ENCODE measurements around the gene ERBB4. TPM values are rescaled to one million over a fixed set of nuclear protein-coding genes. Genes with fewer than 3 reads are reported as not detected.

The ERBB4 gene
- total and polyA plus RNA-seq, 2 of the 8 experiments (the other 6 are each of a cell fraction or from before 2014, with no cell fraction given), result 0.34 to 1.3 TPM

GRCh38 chr2:212523756-212524155 is 14.8 kb downstream of the ERBB4 start:
- Histone ChIP-seq H3K14ac (ENCODE audit: insufficient read length) (no peak overlapping the region), H3K18ac (ENCODE audit: extremely low read depth, low read length) (no peak overlapping the region), H3K36me3 (ENCODE audit: control insufficient read depth in 2 of 4, insufficient read depth in 4 of 4, low read length in 3 of 4) (no peaks in the 10 kb centered on the region), H2BK5ac (ENCODE audit: low read depth, low read length) (no peak overlapping the region), H3K79me2 (ENCODE audit: control insufficient read depth in 1 of 2, insufficient read depth in 2 of 2, low read length in 2 of 2) (no peaks in the 10 kb centered on the region), H3K23me2 (ENCODE audit: low read depth, low read length) (no peaks in the 10 kb centered on the region), H3K4me1 (replicated peaks in 1 of 4; ENCODE audit: control insufficient read depth in 3 of 4, insufficient read depth in 4 of 4, low read length in 3 of 4) (no peaks in the 10 kb centered on the region), H3K4me3 (ENCODE audit: extremely low read depth in 1 of 4, insufficient read depth in 2 of 4, low read depth in 3 of 4, low read length in 4 of 4) (no peak overlapping the region), H2BK15ac (ENCODE audit: low read length) (no peak overlapping the region), H3K56ac (replicated peaks; ENCODE audit: insufficient read length, low read depth, low read length) (no peak overlapping the region), H3K9me3 (ENCODE audit: insufficient read depth in 2 of 2, low read depth in 1 of 2, low read length in 1 of 2) (no peaks in the 10 kb centered on the region), H3K27ac (ENCODE audit: low read depth, low read length) (no peak overlapping the region), H3K23ac (ENCODE audit: insufficient read length) (no peak overlapping the region), H2BK12ac (ENCODE audit: low read depth, low read length) (no peak overlapping the region), H2AK5ac (ENCODE audit: low read depth, low read length) (no peak overlapping the region), H4K5ac (ENCODE audit: insufficient read length, low read depth, low read length) (no peak overlapping the region), H4K8ac (ENCODE audit: extremely low read depth, insufficient read depth, low read length) (no peak overlapping the region), H2AFZ (ENCODE audit: low read length) (no peak overlapping the region), H3K9ac (replicated peaks in 1 of 4; ENCODE audit: extremely low read depth in 1 of 4, low read depth in 3 of 4, low read length in 3 of 4) (no peak overlapping the region), H3K27me3 (replicated peaks in 1 of 4; ENCODE audit: control insufficient read depth in 3 of 4, extremely low read depth in 1 of 4, insufficient read depth in 3 of 4, low read length in 3 of 4) (no peaks in the 10 kb centered on the region), H4K91ac (replicated peaks; ENCODE audit: insufficient read length, low read length) (no peak overlapping the region), H2BK20ac (ENCODE audit: low read length) (no peak overlapping the region), H2BK120ac (replicated peaks; ENCODE audit: low read depth, low read length) (no peak overlapping the region), H3K4me2 (ENCODE audit: insufficient read depth in 1 of 2, low read depth in 2 of 2, low read length in 2 of 2) (no peak overlapping the region), H3K79me1 (ENCODE audit: low read depth, low read length) (no peaks in the 10 kb centered on the region), H3K4ac (replicated peaks; ENCODE audit: insufficient read length, low read depth, low read length) (no peak overlapping the region), H4K20me1 (replicated peaks in 1 of 2; ENCODE audit: control insufficient read depth in 1 of 2, insufficient read depth in 2 of 2, low read length in 2 of 2) (peaks cover 0 to 1% of the 10 kb centered on the region in 2 experiments)
- no peak for FAIRE-seq
- no peak for DNase-seq (ENCODE audit: low read depth in 1 of 2, low spot score in 2 of 2)
- POLR2A ChIA-PET (ENCODE audit: partially characterized antibody), result interaction anchor here (1.2 kb wide), 1 partner anchor 12 kb away, joined by 3 read pairs; no protein-coding TSS in a partner anchor
- CTCF ChIA-PET (ENCODE audit: partially characterized antibody), result interaction anchor here (1.3 to 1.4 kb wide), 2 partner anchors 9 to 779 kb away, joined by 3 to 9 read pairs; no protein-coding TSS in a partner anchor
- WGBS, 2 experiments (ENCODE audit: extremely low coverage in 1 of 2, insufficient coverage in 1 of 2, insufficient read length in 1 of 2, insufficient replicate concordance in 2 of 2, low coverage in 1 of 2, low lambda C conversion rate in 2 of 2, missing lambda C conversion rate in 1 of 2), result 67% methylated on average over 2 of the region's 2 CpGs; no CpG with 5 or more reads in 1 of the 2 experiments
- TF ChIP-seq TAF7 (optimal IDR thresholded peaks at IDR 0.05; ENCODE audit: borderline replicate concordance, low read depth, low read length) (no peak), SP2 (IDR thresholded peaks at IDR 0.05; ENCODE audit: low read length) (no peak), RNF2 (IDR thresholded peaks at IDR 0.05; ENCODE audit: borderline replicate concordance, low read depth, low read length, missing control alignments, poor library complexity, severe bottlenecking) (no peak), NANOG (IDR thresholded peaks at IDR 0.05; ENCODE audit: insufficient read depth, low read depth, low read length, poor library complexity, severe bottlenecking) (no peak), SIRT6 (IDR thresholded peaks at IDR 0.05; ENCODE audit: low read length) (no peak), TCF12 (IDR thresholded peaks at IDR 0.05; ENCODE audit: low read depth, low read length) (no peak), USF2 (IDR thresholded peaks at IDR 0.05; ENCODE audit: low read length) (no peak), TBP (IDR thresholded peaks at IDR 0.05; ENCODE audit: low read depth, low read length) (no peak), POLR2AphosphoS5 (IDR thresholded peaks at IDR 0.05; ENCODE audit: low read depth, low read length) (no peak), BCL11A (IDR thresholded peaks at IDR 0.05; ENCODE audit: low read depth in 2 of 2, low read length in 2 of 2) (no peak), KDM1A (IDR thresholded peaks at IDR 0.05; ENCODE audit: borderline replicate concordance, low read length) (no peak), EGR1 (IDR thresholded peaks at IDR 0.05; ENCODE audit: borderline replicate concordance, low read depth, low read length) (no peak), E2F6 (IDR thresholded peaks at IDR 0.05) (no peak)
